Fibroblast of skin of right quadriceps (primary cell): ENCODE measurements around the gene EME2.
"Not testable (repeated sequence)": the region's sequence is repeated elsewhere in the genome, so short reads cannot be mapped to it uniquely, and the experiment has no call there.

ENCODE experiments used
- DNase-seq: peaks from one replicate; pipeline ENCODE4 v3.0.0-alpha.2; 2013

EME2 gene, protein sequence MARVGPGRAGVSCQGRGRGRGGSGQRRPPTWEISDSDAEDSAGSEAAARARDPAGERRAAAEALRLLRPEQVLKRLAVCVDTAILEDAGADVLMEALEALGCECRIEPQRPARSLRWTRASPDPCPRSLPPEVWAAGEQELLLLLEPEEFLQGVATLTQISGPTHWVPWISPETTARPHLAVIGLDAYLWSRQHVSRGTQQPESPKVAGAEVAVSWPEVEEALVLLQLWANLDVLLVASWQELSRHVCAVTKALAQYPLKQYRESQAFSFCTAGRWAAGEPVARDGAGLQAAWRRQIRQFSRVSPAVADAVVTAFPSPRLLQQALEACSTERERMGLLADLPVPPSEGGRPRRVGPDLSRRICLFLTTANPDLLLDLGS

DNA sequence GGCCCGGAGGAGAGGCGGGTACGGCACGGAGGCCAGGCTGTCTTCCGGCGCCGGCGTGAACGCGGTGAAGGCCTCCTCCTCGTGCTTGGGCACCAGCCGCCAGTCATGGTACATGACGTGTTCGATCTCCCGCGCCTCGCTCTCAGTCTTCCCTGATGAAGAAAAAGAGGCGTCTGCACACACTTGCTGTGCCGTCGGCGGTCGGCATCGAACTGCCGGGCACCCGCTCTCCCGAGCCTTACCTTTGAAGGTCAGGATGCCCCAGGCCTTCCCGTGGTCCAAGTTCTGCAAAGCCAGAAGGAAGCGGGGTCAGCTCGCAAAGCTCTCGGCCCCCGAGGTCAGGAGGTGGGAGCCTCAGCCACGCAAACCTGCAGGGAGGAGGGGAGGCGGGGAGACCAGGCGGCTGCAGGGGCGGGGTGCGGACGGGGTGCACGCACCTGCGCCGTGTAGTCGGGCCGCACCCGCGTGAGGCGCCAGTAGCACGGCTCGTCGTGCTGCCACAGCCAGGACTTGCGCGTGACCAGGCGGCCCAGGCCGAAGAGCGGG, at the start of gene EME2:
TSS of gene EME2 (plus strand) at position 449 of the 546 bp plus-strand sequence. CDS start 418 bp downstream, outside the sequence.
- no peak for DNase-seq

DNA sequence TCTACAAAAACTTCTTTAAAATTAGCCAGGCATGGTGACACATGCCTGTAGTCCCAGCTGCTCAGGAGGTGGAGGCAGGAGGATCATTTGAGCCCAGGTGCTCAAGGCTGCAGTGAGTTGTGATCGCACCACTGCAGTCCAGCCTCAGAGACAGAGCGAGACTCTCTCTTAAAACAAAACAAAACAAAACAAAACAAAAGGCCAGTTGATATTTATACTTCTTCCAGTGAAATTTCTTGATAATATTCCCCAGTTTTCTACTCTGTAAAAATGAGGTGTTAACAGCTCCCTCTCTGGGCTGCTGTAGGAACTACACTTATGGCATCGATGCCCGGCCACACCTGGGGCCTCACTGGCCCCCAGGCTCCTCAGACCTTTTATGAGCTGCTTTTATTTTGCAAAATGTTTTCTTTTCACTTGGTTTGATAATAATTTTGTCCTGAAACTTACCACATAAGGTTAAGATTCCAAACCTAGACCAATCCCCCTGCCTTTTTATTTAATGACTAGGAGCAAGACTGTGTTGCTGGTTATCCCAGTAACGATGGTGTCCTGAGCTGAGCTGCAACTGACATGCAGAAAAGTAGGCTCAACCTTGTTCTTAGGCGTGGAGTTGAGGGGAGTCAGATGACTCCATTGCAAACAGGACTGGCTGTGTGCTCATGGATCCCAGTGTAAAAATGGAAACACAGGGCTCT, 49.0 kb upstream of the EME2 start:
- peak; percentile 28 for DNase-seq

DNA sequence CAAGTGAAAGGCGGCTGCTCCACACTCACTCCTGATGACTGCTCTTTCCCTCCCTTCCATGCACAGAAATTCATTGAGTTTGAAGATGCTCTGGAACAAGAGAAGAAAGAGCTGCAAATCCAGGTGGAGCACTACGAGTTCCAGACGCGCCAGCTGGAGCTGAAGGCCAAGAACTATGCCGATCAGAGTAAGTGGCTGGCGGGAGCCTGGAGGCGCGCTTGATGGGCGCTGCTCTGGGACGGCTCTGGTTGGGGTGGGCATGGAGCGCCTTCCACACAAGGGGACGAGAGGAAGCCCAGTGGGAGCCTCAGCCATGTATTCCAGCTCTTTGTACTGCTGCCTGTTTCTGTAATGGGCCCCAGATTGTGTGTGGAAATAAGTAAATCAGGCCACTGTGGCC, 48.1 kb upstream of the EME2 start:
- DNase-seq = no peak

DNA sequence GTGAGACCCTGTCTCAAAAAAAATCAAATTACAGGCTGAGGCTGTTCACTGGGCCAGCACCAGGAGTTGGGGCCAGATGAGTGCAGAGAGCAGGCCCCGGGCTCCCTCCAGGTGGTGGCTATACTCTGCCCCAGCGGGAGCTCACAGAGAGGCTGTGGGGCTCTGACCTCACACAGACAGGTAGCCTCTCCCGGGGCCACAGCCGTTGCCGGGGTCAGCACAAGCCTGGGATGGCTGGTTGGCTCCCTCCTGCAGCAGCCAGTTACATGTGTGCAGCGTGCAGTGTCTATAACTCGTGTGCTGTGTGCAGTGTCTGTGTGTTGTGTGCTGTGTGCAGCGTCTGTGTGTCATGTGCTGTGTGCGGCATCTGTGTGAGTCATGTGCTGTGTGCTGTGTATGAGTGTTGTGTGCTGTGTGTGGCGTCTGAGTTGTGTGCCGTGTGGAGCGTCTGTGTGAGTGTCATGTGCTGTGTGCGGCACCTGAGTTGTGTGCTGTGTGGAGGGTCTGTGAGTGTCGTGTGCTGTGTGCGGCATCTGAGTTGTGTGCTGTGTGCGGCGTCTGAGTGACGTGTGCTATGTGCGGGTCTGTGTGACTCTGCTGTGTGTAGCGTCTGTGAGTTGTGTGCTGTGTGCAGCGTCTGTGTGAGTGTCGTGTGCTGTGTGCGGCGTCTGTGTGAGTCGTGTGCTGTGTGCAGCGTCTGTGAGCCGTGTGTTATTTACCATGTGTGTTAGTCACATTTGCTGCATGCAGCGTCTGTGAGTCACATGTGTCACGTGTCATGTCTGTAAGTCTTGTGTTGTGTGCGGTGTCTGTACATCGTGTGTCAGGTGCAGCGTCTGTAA, 45.7 kb upstream of the EME2 start:
- DNase-seq = no peak

DNA sequence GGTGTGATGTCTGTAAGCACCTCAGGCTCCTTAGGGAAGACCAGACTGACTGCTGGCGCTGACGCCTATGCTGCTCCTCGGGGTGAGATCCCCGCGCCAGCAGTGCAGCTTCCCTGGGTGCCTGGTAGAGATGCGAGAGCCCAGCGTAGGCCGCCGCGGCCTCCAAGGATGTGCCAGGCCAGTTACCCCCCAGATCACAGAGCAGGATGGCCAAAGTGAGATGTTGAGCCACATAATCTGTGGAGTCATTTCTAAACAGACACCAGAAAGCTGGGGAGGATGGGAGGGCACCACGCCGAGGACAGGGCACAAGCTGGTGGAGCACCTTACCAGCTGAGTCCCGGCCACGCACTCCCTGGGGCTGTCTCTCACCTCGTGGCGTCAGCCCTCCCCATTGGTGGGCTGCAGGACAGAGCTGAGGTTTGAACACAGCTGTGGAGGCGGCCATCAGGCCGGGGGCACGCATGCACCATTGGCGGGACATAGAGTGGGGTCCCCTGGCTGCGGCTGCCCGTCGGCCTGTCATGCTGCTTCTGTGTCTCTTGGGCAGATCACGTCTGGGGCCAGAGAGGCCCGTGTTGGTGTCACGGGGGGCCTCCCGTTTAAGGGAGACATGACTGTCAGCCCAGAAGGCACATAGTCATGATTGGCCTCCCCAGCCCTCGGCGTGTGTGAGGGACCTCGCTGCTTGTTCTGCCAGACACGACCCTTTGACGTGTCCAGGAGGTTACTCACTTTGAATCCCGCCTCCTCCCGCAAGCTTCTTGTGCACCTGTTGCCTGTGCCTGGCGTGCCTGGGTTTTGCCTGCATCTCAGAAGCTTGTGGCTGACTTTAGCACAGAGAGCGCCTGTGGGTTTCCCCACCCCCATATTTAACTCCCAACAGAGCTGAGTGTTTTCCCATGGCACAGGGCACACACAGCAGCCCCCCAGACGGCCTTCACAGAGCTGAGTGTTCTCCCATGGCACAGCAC, 44.7 kb upstream of the EME2 start:
- DNase-seq = no peak

DNA sequence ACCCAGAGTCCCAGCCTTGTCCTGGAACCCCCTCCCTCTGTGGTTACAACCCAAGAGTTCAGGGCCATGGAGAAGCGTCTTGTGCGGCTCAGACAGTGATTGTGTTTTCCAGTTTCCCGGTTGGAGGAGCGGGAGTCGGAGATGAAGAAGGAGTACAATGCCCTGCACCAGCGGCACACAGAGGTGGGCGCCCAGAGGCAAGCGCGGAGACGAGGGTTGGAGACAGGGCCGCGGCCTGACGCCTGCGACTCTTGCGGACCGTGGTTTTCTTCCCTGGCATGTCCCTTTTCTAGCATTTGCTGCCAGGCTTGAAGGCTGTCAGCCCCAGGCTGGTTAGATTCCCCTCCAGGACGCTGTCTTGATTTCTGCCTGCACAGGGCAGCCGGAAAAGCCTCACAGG, 43.6 kb upstream of the EME2 start:
- no peak for DNase-seq

DNA sequence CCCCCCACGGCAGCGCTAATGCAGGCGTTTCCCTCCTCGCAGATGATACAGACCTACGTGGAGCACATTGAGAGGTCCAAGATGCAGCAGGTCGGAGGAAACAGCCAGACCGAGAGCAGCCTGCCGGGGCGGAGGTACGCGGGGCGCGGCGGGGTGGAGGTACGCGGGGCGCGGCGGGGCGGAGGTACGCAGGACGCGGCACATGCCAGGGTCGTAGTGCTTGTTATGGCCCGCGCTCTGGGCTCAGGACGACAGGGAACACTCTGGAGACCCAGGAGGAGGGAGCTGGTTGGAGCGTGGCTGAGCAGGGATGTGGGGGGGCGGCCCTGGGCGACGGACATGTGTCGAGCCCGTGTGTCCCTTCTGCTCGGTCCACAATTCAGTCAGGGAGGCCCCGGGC, 43.2 kb upstream of the EME2 start:
- DNase-seq = no peak

DNA sequence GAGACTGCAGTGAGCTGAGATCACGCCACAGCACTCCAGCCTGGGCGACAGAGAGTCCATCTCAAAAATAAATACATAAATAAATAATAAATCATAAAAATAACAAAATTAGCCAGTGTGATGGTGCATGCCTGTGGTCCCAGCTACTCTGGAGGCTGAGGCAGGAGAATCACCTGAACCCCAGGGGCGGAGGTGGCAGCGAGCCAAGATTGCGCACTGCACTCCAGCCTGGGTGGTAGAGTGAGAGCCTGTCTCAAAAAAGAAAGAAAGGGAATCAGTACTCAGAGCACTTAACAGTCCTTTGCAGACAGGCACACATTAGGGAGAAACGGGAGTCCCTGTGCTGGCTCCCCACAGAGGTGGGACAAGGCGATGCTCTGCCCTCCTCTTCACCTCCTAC, 41.5 kb upstream of the EME2 start:
- no peak for DNase-seq

DNA sequence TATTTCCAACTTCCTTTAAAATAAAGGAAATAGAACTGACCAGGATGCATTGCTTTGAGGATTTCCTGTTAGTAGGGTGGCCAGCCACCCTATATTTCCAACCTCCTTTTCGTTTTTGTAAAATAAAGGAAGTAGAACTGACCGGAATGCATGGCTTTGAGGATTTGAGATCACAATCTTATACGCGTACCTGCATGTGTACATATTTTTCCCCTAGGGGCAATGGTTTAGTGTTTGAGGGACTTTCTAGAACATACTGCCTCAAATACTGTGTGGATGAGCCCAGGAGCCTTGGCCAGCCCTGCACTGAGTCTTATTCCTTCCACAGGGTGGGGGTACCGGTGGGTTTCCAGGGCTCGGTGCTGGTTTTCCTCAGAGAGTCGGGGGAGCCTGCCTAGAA, 41.0 kb upstream of the EME2 start:
- DNase-seq = no peak

DNA sequence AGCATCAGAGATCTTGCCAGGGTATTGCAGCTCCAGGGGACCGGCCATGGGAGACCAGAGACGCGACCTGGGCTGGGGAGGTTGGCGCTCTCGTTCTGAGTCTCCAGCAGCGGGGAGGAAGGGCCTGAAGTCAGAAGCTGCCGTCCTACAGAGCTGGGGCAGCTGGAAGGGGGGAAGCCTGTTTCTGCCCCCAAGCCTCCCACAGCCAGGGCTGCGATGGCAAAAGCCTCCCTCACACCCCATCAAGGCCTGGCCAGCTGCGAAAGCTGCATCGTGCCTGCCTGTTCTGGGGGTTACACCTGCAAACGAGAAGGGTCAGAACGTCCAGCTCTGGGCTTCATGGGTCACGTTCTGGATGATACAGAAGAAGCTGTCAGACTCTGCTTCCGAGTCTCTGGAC, 40.5 kb upstream of the EME2 start:
- DNase-seq = no peak

DNA sequence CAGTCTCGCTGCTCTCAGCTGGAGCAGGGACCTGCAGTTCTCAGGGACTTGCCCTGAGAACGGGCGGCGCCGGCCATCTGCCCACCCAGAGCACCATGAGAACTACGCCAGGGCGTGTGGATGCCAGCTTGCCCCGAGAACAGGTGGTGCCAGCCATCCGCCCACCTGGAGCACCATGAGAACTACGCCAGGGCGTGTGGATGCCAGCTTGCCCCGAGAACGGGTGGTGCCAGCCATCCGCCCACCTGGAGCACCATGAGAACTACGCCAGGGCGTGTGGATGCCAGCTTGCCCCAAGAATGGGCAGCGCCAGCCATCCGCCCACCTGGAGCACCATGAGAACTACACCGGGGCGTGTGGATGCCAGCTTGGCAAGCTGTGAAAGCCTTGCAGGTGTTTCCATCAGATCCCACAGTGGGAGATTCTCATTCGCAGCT, 40.0 kb upstream of the EME2 start:
- DNase-seq = not testable (repeated sequence)

DNA sequence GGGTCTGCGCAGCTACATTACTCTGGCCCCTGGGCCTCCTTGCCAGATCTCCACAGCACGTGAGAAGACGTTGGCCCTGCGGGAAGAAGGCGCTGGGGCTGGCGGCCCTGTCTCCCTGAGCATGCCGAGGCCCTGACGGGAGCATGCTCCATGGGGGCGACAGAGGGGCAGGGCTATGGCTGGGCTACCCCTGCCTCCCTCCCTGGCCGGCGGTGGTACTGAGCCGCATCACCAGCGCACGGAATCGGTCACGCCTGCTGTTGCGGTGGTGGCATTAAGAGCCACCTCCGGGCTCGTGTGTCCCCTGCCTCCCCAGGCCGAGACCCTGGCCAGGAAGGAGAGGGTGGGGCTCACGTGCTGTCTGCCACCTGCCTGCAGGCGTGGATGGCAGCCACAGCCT, 38.5 kb upstream of the EME2 start:
- DNase-seq = no peak

DNA sequence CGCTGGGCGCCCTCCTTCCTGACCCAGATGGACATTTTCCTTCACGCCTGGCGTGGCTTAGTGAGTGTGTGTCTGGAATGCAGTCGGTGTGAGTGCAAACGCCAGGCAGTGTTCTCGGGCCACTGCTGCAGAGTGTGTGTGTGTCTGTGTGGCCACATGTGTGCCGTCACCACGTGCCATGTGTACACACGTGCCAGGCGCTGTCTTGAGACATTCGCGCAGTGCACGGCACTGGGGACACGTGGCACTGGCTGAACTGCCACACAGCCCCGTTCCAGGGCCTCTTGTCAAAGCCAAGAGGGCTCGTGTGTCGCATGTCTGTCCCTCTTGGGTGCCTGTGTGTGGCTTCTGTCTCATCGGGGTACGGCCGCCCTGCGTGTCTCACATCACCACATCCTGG, 37.8 kb upstream of the EME2 start:
- DNase-seq = no peak

DNA sequence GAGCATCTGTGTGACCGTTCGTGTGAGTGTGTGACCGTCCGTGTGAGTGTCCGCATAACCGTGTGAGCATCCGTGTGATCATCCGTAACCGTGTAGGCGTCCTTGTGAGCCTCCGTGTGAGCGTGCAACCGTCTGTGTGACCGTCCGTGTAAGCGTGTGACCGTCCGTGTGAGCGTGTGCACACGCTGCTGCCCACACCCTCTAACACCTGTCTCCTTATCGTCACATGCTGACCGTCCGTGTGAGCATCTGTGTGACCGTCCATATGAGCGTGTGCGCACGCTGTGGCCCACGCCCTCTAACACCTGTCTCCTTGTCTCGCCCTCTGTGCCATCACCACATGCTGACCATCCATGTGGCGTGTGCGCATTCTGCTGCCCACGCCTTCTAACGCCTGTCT, 32.4 kb upstream of the EME2 start:
- no peak for DNase-seq

DNA sequence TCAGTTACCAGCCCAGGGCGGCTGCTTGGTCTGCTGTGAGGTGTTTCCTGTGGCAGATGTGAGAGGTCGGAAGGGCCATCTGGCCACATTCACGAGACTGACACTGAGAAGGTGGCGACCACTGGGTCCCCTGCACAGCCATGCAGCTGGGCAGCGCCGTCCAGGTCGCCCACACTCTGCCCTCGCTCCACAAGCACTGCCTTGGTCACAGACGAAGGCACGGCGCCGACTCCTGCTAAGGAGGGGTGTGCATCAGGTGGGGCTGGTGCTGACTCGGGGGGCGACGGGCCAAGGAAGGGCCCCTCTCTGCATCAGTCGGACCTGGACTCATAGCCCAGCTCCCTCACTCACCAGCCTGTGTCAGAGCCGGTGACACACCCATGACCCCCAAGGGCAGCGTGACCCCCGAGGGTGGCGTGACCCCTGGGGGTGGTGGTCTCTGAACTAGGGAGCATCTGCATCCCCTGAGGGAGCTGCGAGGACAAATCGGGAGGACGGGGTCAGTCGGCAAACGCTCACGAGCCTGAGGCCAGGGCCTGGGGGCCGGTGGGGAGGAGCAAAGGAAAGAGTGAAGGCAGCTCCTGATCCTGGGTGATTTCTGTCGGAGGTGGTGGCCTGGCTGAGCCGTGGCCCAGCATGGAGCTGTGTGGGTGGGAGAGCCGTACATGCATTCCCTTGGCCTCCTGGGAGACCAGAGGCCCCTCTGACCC, 31.7 kb upstream of the EME2 start:
- no peak for DNase-seq

DNA sequence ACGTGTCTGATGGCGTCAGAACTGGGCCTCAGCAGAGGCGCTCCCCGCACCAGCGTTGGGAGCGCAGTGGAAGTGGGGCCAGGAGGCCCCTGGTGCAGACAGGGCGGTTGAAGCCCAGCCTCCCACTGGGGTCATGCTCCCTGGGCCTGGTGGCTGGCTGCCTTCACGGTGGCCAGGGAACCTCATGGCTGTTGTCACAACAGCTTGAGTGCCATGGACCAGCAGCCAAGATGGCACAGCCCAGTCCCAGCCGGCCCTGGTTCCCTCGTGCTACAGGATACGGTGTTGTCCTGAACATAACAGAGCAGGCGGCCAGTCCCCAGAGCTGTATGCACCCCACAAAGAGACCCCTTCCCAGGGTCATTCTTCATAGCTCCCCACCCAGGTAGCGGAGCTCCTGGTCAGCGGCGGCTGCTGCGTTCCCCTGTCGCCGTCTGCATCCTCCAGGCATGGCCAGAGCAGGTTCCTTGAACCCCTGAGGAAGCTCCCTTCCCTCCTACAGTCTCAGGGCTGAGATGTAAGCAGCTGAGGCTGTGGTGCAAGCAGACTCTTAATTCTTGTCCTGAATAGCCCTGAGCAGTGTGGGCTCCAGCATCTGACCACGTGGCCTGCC, 31.0 kb upstream of the EME2 start:
- DNase-seq = no peak

DNA sequence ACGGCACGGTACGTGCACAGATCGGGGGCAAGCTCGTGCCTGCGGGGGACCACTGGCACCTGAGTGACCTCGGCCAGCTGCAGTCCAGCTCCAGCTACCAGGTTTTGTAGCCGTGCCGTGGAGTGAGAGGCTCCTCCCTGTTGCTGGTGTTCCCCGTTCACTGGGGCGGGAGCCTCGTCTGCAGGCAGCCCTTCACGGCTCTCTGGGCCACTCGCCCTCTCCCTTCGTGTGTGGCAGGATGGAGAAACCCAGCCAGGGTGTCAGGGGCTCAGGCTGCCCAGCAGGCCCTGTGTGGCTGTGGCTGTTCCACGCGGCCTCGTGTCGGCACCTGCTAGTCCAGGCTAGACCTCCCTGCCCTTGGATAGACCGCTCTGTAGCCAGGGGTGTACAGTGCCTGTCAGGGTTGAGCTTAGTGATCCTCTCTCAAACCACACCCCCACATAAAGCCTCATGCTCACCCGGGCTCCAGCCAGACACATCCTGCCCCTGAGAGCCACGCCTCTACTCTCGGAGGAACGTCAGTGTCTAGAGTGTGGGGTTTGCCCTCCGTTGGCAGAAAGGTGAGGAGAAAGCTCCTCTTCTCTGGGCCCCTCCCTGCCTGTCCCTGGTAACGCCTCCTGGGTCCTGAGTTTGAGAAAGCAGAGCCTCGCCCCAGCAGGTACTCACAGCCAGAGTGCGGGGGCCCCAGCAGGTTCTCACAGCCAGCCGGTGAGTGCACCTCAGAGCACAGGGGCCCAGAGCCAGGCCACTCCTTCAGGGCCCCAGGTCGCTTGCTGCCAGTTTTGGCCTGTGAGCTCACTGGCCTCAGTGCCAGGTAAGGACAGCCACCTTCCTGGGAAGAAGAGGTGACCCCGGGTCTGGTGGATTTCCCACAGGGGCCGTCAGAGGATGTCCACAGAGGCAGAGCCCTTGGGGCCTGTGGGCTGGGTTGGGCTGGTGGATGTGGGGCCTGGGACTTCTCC, 29.0 kb upstream of the EME2 start:
- DNase-seq = no peak

DNA sequence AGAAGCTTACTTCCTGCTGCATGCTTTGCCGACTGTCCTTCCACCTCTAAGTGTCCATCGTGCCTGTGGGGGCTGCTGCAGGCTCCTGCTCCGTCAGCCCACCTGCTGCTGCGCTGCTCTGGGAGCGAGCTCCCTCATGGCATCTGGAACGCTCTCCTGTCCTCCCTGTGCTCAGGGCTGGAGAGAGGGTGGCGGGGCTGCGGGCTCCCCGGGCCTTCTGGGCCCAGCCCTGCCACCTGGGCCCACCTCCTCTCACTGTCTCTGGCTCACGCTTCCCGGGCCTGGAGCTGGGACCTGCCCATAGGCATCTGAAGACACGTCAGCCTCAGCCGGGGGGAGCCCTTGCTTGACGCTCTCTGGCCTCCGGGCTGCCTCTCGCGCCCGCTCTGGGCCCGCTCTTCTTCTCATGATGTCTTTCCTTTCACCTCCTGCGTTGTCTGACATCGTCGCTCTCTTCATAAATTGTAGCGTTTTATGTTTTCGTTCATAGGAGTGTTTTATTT, 28.2 kb upstream of the EME2 start:
- no peak for DNase-seq

DNA sequence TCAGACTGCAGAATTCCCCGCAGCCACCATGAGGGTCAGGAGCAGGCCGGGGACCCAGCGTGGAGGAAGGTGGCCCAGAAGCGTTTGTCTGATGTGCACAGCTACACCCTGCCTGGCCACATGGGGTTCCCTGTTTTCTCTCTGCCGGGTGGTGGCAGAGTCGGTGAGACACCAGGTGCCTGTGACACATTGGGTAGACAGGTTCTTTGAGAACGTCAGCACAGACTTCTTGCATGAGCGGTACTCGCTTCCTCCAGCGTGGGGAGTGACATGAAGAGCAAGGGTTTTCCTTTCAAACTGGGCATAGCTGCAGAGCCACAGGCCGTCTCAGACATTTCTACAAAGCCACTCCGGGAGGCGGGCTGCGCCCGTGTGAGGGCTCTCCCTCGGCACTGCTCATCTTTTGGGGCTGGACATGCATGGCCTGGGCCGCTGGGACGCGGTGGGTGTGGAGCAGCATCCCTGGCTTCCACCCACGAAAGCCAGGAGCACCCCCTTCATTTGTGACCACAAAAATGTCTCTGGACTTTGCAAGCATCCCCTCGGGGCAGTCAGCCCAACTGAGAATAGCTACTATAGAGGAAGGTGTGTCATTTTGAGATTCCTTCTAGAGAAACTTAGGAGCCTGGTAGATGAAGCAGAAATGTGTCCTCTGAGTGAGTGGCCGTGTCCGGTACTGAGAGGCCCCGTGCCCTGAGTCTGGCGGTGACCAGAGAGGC, 27.3 kb upstream of the EME2 start:
- DNase-seq = peak; percentile 81
